IPS-18c (cell line): Measurements from ENCODE around the gene PTDSS2.
"Not testable (repeated sequence)": the region's sequence is repeated elsewhere in the genome, so short reads cannot be mapped to it uniquely, and the experiment has no call there.

Experiments used
- H3K4me3 ChIP-seq: 2 replicates; pipeline ENCODE4 v1.7.0; 2013; ENCODE audit warnings: low read depth, mild to moderate bottlenecking, low read length, moderate library complexity; ENCODE audit not compliant: insufficient read depth
- H3K9me3 ChIP-seq: one replicate; pipeline ENCODE4 v1.6.1; 2013; ENCODE audit warnings: mild to moderate bottlenecking, low read length, moderate library complexity; ENCODE audit not compliant: control insufficient read depth, insufficient read depth

PTDSS2 gene

DNA sequence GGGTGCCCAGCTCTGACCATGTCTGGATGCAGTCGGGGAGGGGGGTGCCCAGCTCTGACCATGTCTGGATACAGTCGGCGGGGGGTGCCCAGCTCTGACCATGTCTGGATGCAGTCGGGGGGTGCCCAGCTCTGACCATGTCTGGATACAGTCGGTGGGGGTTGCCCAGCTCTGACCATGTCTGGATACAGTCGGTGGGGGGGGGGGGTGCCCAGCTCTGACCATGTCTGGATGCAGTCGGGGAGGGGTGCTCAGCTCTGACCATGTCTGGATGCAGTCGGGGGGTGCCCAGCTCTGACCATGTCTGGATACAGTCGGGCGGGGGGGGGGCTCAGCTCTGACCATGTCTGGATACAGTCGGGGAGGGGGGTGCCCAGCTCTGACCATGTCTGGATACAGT is 38.6 kb upstream of the PTDSS2 start:
- not testable (repeated sequence) for H3K4me3 ChIP-seq, H3K9me3 ChIP-seq

DNA sequence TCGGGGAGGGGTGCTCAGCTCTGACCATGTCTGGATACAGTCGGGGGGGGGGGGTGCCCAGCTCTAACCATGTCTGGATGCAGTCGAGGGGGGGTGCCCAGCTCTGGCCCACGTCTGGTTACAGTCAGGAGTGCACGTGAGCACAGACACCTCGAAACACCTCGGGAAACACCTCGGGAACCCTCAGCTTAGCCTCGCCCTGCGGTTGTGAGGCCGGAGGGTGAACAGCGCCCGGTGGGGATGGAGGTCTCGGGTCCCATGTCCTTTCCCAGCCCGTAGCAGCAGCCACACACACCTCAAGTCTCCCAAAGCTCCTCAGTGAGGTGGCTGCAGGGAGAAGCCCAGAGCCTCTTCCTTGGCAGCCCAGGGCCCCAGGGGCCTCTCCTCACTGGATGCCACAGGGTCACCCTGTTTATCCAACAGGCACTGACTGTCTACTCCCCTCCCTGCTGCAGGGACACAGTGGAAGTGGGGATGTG is 37.4 kb upstream of the PTDSS2 start:
- H3K4me3 ChIP-seq = no peak overlapping the region
- no peaks in the 10 kb centered on the region for H3K9me3 ChIP-seq

DNA sequence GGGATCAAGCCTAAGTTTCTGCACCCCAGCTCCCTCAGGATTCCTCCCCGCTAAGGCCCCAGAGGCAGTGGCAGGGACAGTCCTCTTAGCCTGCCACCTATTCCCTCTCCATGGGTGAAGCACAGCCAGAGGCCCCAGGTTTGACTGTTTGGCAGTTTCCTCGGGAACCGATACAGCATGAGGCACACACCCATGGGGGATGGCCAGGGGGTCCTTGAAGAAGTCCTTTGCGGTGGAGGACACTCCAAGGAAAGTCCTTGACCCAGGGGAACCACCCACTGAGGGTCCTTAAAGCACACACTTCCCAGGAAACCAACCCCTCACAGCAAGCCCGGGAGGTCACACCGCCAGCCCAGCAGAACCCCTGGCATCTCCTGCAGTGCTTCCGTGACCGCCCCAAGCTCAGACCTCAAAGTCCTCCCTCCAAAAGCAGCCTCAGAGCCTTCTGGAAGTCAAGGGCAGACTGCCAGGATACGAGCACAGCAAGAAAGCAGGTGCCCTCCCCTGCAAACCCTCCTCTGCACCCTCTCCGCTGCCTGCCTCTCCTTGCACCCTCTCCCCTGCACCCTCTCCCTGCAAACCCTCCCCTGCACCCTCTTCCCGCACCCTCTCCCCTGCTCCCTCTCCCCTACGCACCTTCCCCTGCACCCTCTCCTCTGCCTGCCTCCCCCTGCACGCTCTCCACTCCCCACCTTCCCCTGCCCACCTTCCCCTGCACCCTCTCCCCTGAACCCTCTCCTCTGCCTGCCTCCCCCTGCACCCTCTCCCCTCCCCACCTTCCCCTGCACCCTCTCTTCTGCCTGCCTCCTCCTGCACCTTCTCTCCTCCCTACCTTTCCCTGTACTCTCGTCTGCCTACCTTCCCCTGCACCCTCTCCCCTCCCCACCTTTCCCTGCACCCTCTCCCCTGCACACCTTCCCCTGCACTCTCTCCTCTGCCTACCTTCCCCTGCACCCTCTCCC is 36.7 kb upstream of the PTDSS2 start:
- no peaks in the 10 kb centered on the region for H3K9me3 ChIP-seq
- H3K4me3 ChIP-seq = no peak overlapping the region

DNA sequence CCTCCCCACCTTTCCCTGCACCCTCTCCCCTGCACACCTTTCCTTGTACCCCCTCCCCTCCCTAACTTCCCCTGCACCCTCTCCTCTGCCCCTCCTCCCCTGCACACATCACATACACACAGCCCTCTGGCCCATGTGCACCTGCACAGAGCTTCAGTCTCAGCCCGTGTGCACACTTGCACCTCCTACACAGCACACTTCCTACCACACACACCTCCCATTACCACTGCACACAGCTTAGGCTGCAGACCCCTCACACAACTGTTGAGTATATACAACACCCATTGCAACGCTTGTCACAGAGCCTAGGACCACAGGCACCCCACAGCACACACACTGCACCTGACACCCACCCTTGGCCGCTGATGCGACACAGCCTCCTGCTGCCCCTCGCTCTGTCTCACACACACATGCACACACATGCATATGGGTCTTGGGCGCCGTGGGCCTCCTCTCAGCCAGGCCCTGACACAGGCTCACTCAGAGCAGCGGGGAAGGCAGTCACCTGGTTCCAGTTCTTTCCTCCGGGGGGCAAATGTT is 35.7 kb upstream of the PTDSS2 start:
- no peak overlapping the region for H3K4me3 ChIP-seq
- H3K9me3 ChIP-seq = no peaks in the 10 kb centered on the region

DNA sequence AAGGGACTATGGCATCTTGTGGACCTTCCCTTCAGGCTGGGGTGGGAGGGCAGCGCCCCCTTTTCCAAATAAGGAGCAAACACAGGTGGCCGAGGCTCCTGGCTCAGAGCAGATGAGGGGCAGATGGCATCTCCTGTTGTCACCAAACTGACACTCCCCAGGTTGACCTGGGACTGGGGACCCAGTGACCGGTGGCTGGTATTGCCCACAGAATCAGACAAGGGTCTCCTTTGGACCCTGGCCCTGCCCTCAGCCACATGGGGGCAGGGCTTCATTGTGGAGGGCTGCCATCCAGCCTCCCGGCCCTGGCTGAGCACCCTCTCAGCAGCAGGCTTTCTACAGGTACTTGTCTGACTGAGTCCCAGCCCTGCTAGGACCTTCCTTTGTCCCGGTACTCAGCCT is 34.4 kb upstream of the PTDSS2 start:
- Histone ChIP-seq H3K4me3 (0 out of 2 replicates have a peak overlapping the region, but pooled peaks have one; percentile 69), H3K9me3 (no peaks in the 10 kb centered on the region)

DNA sequence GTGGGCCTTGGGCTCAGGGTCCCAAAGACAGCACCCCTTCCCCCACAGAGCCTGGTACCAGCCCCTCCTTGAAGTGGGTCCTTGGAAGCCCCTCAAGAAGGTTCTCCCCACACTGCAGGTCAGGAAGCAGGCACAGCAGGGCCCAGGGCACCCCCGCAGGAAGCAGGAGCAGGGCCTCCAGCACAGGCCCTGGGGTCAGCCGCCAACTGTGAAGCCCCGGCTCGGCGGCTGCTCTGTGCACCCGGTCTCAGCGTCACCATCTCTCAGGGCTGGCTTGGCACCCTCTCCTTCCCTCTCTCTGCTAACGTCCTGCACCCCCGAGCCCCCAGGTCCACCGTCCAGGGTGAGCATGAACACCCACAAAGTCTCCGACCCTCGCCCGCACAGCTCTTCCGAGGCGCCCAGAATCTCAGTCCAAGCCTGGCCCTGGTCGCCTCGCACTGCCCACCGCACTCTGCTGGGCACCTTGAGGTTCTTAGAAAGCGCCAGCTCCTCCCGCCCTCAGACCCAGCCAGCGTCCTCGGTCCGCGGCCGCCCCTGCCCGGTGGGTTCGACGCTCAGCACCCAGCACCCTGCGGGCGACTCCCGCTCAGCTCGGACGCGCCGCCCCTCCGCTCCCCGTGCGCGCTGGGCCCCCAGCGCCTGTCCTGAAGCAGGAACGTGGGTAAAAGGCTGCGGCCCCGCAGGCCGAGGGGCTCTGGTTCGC is 33.9 kb upstream of the PTDSS2 start:
- H3K9me3 ChIP-seq = no peaks in the 10 kb centered on the region
- peak overlapping the region; percentile 69 for H3K4me3 ChIP-seq

DNA sequence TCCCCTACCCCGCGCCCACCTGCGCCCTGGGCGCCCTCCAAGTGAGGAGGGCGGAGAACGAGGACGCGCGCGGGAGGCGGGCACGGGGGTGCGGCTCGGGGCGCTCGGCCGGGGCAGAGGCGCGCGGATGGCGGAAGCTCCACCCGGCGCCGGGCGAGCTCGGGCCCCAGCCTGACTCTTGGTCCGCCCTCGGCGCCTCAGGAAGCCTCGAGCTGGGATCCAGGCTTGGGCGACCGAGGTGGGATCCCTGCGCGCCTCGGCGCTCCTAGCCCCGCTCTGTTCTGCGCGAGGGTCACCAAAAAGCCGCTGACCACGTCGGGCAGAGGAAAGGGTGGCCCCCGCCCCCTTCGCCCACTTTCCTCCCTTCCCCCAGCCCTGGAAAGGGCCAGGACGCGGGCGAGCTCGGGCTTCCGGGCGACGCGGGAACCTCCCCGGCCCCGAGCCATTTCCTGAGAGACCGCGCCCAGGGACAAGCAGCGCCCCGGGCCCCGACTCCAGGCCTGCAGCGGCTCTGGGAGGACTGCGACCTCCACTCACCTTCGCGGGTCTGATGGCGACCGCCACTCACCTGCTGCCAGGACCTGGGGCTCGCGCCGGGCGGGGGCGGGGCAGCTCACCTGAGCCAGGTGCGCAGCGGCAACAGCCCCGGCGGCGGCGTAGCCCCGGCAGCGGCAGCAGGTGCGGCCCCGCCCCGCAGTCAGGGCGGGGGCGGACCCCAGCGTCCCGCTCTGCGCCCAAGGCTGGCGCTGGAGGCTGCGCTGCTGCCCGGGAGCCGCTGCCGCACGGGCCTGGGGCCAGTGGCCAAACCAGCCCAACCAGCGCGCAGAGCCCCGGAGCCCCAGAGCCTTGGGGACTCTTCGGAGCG is 33.1 kb upstream of the PTDSS2 start:
- Histone ChIP-seq H3K4me3 (peak overlapping the region; percentile 69), H3K9me3 (no peaks in the 10 kb centered on the region)

DNA sequence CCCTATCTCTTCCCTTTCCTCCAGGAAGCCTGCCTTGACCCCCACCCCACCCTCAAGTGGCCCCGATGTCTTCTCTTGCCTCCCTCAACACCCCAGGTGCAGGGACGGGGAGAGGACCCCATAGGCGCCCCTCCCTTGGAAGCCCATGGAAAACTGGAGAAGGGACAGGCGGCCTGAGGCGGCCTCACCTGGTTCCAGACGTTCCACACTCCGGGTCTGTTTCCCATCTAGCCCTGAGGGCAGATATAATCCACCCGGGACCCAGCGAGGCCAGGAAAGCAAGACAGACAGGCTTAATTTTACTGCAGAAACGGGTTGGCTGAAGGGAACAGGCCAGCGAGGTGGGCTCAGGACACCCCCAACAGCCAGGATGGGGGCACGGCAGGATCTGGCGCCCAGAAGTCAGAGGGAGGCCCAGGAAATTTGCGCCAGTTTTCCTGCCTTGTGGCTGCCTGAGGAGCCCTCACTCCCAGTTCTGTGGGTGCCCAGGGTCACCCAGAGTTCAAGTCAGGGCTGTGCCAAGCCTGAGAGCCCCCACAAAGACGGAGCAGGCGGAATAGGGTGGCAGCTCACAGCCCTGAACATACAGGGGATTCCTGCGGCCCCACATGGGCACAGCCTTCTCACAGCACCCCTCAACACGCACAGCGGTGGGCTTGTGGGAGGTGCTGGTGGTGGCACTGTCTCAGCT is 32.3 kb upstream of the PTDSS2 start:
- no peaks in the 10 kb centered on the region for H3K9me3 ChIP-seq
- H3K4me3 ChIP-seq = peak overlapping the region; percentile 69; the same call in 1 of the 2 replicates

DNA sequence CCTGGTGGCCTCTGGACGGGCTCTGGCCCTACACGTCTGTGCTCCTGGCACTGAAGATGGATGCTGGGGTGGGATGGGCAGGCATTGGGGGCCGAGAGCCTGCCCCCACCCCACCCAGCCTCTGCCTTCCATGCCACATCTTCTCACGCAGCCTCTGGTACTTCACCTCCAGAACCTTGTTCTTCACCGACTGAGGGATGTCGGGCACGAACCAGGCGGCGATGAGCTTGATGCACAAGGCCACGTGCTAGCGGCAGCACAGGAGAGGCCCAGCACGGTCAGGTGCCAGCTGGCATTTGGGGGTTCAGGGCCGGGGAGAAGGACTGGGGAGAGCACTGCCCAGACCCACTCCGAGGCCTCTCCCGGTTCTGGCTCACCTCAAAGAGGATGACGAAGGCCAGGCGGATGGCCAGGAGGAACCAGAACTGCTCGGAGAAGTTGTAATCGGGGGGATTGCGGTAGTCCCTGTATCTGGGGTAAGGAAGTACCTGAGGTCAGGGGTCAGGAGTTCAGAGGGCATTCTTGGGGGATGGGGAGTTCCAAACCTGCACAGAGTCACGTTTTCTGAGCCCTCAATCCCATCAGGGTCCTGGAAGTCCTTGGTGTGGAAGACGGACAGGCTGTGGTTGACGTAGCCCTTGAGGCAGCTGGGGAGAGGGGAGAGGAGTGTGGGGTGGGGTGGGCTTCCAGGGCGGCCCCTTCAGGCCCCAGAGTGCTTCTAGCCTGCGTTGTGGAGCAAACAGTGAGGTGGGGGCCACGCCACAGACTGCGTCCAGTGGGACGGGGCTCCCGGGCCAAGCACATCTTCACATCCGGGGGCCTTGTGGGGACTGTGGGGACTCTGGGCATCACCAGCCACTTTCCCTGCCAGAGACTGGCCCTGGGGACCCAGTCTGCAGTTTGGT is 31.5 kb upstream of the PTDSS2 start:
- H3K9me3 ChIP-seq = no peaks in the 10 kb centered on the region
- no peak overlapping the region for H3K4me3 ChIP-seq

DNA sequence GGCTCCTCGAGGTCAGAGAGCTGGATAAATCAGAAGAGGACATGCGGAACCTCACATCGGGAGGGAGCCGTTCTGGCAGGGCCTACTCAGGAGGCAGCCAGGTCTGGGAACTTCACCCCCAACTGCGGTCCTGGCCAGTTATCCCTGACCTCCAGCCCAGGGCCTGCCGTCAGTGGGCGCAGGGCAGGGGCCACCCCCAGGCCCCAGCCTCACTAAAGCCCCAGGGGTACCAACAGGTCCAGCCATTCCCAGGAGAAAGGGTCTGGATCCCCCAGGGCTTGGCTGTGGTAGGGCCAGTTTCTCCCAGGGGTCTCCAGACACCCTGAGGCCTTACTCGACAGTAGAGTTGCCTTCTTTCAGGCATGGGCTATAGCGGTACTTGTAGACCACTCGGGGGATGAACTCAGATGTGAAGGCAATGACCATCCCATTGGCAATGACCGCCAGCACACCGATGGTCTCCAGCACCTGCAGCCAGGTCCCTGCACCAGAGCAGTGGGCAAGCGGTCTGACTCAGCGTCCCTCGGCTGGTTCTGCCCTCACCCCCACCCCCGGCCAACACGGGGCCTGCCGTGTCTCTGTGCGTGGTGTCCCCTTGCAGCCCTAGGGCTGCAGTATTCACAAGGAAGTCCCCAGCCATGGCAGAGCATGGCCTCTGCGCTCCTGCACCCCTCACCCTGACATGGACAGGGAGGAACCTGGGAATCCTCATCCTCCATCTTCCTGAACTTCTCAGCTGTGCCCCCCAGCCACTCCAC is 30.7 kb upstream of the PTDSS2 start:
- H3K9me3 ChIP-seq = no peaks in the 10 kb centered on the region
- H3K4me3 ChIP-seq = no peak overlapping the region

DNA sequence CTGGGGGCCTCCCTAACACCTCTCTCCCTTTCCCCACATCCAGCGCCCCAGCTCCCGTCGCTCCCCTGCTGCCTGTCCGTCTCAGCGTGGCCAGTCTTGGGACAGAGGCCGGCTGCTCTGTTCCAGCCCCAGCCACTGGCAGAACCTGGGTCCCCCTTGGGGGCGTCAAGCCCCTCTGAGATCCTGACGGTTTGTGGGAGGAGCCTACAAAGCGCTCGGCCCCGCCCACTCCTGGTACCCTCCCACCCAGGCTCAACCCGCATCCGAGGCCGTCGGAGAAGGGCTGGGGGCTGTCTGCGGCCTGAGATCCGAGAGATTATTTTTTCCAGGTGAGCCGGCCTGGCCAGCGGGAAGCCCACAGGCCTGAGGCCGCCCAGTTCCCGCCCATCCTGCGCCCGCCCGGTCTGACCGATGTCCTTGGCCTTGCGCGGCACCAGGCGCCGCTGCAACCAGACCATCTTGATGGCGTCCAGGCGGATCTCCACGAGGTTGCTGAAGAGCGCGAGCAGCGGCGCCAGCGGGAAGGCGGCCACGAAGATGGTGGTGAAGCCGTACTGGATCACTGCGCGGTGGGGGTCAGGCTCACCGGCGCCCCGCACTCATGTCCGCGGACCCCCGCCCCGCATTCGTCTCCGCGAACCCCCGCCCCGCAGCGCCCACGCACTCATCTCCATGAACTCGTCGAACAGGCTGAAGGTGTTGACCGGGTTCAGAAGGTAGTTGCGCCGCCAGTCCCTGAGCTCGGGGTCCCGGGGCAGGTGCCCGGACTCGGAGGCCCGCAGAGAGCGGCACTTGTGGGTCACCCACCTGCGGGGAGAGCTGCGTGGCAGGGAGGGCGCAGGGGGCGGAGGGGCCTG is 29.8 kb upstream of the PTDSS2 start:
- peaks cover 2% of the 10 kb centered on the region for H3K9me3 ChIP-seq
- H3K4me3 ChIP-seq = no peak overlapping the region

DNA sequence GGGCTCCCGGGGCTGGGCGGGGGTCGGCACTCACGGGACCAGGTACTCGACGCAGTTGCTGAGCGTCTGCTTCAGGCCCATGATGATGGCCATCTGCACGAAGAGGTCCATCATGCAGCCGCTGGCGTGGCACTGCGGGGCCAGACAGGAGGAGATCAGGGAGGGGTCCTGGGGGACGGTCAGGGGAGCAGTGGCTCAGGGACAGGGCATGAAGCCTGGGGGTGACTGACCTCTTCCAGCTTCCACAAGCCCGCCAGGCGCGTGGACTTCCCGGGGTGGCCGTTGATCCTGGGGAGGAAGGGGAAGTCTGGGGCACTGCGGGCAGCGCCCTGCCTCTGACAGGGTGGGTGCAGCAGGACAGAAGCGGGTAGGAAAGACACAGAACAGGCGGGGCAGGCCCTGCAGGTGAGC is 29.2 kb upstream of the PTDSS2 start:
- peaks cover 2% of the 10 kb centered on the region for H3K9me3 ChIP-seq
- H3K4me3 ChIP-seq = no peak overlapping the region

DNA sequence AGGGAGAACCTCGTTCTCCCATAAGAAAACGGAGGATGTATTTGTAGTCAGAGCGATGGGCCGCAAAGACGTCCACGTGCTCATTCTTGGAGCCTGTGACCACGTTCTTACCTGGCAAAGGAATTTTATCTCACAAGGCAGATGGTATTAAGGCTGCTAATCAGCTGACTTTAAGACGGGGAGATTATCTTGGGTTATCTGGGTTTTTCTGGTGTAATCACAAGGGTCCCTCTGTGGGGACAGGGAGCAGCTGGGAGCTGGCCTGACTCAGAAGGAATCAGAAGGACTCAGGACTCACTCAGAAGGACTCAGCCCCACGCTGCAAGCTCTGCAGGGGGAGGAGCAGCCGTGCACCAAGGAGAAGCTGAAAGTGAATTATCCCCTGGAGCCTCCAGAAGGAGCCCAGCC is 27.8 kb upstream of the PTDSS2 start:
- H3K4me3 ChIP-seq = no peak overlapping the region

DNA sequence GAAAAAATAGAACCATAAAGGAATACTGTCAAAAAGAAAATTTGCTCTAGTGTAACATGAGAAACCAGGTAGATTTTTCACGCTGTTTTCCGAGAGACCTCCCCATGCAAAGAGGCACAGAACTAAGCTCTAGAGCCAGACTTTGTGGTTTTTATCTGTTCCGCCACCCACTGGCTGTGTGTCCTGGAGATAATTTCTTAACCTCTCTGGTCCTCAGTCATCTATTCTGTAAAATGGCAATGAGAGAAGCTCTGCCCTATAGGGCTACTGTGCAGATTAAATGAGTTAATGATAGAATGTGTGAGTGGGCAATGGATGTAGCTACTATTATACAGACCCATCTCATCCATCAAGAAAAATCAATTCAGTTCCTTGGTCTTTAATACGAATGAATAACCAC is 25.8 kb upstream of the PTDSS2 start:
- peaks cover 2% of the 10 kb centered on the region for H3K9me3 ChIP-seq

More for the DNA sequence above, 27.8 kb upstream of the PTDSS2 start:
- H3K9me3 ChIP-seq = peaks cover 2% of the 10 kb centered on the region

More for the DNA sequence above, 25.8 kb upstream of the PTDSS2 start:
- H3K4me3 ChIP-seq = no peak overlapping the region
